ENCODE results near the gene DHX8.
"Not testable (repeated sequence)": the region's sequence is repeated elsewhere in the genome, so short reads cannot be mapped to it uniquely, and the experiment has no call there.

DHX8 gene

DNA sequence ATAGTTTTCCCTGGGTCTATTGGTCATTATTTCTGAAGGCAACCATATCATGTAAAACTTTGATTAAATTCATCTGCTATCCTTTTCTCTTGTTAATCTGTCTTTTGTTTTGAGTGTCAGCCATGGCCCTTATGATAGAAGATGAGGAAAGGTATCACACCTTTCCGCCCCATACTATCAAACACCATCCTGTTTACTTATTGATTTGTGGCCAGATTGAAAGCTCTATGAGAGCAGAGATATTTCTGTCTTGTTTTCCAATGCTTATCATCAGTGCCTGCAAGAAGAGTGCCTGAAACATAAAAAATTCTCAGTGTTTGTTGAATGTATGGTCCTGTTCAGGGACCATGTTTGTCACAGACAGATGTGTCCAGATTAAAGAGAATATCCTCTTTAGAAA is 22.6 kb upstream of the DHX8 start:
- no peak for DNase-seq (ENCODE audit: low read depth in 2 of 2)

DNA sequence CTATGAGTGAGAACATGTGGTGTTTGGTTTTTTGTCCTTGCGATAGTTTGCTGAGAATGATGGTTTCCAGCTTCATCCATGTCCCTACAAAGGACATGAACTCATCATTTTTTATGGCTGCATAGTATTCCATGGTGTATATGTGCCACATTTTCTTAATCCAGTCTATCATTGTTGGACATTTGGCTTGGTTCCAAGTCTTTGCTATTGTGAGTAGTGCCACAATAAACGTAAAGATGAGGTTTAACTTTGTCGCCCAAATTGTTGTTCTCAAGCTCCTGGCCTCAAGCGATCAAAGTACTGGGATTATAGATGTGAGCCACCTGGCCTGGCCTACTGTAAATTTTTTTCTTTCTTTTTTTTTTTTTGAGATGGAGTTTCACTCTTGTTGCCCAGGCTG is 21.2 kb upstream of the DHX8 start:
- not testable (repeated sequence) for DNase-seq (ENCODE audit: low read depth in 2 of 2)

DNA sequence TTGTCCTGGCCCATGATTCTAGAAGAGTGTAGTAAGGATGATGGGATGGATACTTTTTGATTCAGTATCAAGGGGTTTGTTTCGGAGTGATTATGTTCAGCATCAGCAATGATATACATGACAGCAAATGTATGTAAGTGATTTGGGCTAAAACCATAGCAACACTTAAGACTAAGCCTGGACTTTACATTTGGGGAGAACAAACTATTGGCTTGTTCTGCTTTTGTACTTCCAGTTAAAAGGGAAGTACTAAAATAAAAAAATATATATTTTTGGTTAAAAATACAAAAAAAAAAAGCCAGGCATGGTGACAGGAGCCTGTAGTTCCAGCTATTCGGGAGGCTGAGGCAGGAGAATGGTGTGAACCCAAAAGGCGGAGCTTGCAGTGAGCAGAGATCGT is 20.5 kb upstream of the DHX8 start:
- DNase-seq (ENCODE audit: low read depth in 2 of 2) = no peak

DNA sequence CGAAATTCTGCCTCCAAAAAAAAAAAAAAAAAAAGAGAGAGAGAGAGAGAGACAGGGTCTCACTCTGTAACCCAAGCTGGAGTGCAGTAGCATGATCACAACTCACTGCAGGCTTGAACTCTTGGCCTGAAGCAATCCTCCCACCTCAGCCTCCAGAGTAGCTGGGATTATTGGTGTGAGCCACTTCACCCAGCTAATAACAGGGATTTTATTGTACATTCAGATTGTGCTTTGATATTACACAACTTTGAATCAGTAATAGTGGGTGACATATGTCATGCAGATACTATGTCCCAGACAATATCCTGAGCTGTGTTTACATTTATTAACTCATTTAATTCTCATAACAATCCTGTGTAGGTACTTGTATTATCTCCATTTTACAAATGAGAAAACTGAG is 19.7 kb upstream of the DHX8 start:
- DNase-seq (ENCODE audit: low read depth in 2 of 2) = no peak

DNA sequence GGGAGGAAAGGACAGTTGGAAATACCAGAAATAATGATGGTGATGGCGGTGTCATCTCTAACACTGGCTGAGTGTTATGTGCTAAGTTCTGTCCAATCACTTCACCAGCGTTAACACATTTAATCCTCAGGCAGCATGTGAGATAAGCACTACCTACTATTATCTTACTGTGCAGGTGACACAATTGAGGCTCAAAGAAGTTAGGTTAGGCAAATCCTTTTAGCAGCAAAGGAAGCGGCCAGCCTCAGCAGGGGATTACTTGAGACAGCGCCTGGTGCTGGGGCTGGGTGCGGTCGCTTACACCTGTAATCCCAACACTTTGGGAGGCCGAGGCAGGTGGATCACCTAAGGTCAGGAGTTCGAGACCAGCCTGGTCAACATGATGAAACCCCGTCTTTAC is 18.7 kb upstream of the DHX8 start:
- no peak for DNase-seq (ENCODE audit: low read depth in 2 of 2)

DNA sequence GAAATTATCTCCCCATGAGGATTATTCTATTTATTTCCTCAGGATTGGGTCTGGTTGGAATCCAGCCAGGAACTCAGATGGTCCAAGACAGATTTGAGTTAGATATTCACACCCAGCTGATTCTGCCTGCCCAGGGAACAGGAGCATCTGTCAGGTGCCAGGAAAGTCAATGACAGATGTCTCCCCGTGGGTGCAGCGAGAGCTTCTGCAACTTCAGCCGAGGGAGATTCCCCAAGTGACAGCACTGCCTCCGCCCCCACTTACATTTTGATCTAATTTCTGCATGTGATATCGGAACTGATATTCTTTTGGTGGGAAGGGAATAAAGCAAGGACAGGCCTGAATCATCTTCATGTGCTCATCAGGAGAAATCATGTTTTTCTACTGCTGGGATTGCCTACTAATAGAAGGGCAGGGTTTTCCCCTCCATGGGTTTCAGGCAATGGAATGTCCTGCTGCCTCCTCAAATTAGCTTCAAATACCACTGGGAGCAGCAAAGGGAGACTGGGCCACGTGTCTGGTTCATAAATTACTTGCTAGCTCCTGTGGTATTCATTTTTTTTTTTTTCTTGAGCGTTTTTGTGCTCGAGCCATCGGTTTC is 15.7 kb upstream of the DHX8 start:
- no peak for DNase-seq (ENCODE audit: low read depth in 2 of 2)

DNA sequence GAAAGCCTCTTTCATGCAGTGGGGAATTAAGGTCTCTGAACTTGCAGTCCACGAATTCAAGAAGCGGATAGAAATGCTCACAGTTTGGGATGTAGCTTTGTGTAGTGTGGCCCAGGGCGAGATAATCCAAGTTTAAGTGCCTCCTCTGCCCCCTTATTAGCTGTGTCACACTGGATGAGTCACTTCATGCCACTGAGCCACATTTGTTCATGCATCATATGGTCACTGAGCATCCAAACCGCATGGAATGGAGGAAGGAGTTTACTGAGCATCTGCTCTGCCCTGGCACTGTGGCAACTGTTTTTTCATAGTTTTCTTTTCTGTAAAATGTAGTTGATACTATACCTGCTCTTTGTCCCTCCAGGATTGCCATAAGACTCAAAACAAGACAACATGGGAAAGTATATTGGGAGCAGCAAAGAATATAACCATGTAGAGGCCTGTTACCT is 15.1 kb upstream of the DHX8 start:
- DNase-seq (ENCODE audit: low read depth in 2 of 2) = no peak

DNA sequence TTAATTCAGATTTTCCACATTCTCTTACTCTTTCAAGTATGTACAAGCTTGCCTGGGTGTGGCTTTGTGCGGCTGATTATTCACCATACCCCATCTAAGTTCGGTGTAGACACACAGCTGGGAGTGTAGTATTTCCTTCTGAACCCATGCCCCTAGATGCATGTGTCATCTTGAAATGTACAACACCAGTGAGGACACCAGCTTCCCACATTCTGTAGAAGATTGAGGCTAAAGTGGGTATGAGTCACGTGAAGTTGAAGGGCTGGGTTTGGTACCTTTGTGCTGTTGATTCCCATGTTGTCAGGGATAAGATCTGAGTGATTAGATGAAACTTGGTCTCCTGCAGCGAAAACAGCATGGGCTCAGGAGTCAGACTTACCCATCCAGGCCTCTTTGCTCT is 14.6 kb upstream of the DHX8 start:
- DNase-seq (ENCODE audit: low read depth in 2 of 2) = no peak

DNA sequence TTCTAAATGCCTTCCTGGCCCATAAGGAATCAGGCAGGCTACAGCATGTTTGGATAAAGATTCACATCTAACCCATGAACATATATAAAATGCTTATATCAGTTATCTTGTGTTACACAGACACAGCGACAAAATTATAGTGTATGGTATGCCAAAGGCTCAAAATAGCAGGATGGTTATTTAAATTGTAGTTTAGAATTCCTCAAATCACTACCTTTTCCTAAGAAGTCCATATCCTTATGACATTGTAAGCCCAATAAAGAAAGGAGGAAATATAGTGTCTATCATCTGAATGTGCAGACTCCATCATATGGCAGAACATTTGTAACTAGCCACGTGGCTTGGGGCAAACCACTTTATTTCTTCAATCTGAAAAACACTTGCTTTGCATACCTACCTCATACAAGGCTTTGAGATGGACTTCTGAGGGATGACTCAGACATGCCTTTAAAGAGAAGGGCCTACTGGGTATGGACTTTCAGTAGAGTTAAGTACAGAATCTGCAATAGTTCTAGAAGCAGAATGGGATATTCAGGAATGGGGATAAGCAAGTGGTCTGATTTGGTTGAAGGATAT is 12.1 kb upstream of the DHX8 start:
- no peak for DNase-seq (ENCODE audit: low read depth in 2 of 2)

DNA sequence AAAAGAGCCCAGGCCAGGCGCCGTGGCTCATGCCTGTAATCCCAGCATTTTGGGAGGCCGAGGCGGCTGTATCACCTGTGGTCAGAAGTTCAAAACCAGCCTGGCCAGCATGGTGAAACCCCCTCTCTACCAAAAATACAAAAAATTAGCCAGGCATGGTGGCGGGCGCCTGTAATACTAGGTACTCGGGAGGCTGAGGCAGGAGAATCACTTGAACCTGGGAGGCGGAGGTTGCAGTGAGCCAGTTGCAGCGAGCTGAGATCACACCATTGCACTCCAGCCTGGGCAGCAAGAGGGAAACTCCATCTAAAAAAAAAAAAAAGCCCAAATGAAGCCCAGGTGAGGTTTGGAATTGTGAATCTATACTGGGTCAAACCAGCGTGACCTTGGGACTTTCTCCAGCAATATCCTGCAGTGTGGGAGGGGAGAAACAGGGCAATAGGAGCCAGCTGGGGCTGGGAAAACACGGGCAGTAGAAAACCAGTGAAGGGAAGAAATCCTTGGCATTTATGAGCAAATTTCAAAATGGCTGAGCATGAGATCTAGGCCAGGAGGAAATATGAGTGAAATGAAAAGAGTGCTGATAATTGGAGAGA is 8.2 kb upstream of the DHX8 start:
- no peak for DNase-seq (ENCODE audit: low read depth in 2 of 2)

DNA sequence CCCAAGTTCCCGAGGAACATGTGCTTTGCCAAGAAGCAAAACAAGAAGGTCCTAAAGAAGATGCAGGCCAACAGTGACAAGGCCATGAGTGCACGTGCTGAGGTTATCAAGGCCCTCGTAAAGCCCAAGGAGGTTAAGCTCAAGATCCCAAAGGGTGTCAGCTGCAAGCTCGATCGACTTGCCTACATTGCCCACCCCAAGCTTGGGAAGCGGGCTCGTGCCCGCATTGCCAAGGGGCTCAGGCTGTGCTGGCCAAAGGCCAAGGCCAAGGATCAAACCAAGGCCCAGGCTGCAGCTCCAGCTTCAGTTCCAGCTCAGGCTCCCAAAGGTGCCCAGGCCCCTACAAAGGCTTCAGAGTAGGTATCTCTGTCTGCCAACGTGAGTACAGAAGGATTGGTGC is 7.5 kb upstream of the DHX8 start:
- DNase-seq (ENCODE audit: low read depth in 2 of 2) = not testable (repeated sequence)

DNA sequence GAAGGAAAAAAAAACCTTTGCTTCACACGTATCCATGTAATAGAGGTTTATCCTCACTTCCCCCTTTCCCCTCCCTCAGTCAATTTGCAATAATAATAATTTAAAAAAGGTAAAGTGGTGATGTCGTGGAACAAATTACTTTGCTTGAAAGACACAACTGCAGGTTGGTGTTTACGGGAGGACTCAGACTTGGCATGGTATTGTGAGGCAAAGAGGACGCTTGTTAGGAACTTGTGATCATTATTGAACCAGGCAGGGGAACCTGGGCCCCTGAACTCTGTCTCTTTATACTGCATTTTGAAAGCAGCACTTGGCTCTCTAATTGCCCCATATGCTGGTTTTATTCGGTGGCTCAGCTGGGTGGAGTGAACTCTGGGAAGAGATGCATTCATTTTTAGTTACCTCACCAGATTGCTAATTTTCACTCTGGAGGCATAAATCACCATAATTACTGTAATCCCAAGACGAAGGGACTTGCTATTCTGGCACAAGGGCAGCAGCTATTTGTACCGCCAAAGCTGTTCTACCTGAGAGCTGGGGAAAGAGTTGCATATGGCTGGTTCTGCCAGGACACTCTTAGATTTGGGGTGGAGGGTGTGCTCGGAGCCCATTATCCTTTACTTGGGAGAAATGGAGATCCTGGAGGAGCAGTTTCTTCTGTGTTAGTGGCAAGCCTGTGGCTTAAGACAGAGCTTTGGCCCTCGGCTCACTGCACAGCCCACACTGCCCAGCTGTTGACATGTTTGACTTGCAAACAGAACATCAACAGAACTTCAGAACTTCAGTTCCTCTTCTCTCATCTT is 5.7 kb upstream of the DHX8 start:
- DNase-seq (ENCODE audit: low read depth in 2 of 2) = no peak

DNA sequence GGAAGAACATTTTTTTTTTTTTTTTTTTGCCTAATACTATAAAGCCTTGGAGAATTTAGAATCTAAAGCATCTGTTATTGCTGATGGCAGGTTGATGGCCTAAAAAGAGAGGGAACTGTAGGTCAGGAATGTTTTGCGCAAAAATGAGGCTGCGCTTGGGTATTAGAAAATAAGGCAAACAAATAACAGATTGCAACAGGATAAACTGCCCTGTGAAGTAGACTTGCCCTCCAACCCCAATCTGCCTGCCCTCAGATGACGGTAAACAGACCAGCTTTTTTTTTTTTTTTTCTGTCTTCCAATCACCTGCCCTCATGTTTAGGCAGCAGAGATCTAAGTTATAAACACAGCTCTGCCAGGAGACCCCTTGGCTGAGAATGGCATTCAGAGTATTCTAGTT is 3.8 kb upstream of the DHX8 start:
- DNase-seq (ENCODE audit: low read depth in 2 of 2) = no peak

DNA sequence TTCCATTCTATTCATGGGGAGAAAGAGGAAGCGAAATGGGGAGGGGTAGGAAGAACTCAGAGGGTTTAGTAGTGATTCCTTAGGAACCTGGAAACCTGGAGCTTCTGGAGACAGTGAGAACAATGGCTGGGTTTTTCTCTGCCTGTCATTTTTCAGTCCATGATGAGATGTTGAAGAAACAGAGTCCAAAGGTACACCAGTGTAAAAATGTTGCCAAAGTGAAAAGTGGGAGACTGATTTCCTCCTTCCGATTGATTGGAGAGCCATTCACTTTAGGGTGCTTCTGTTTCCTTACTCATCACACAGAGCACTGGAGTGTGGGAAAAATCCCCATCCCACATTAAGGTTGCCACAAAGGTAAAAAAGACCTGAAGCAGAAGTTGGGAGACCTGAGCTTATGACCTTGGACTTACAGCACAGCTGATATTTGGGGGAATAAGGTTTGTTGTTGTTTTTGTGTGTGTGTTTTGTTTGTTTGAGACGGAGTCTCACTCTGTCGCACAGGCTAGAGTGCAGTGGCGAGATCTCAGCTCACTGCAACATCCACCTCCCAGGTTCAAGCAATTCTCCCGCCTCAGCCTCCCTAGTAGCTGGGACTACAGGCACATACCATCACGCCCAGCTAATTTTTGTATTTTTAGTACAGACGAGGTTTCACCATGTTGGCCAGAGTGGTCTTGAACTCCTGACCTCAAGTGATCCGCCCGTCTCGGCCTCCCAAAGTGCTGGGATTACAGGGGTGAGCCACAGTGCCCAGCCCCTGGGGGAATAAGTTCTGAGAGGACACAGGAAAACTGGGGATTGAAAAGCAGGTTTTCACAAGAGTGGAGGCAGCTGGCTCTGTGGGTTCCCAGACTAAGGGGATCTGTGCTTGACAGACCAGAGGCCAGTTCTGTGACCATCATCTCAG is 1.4 kb upstream of the DHX8 start:
- no peak for DNase-seq (ENCODE audit: low read depth in 2 of 2)

DNA sequence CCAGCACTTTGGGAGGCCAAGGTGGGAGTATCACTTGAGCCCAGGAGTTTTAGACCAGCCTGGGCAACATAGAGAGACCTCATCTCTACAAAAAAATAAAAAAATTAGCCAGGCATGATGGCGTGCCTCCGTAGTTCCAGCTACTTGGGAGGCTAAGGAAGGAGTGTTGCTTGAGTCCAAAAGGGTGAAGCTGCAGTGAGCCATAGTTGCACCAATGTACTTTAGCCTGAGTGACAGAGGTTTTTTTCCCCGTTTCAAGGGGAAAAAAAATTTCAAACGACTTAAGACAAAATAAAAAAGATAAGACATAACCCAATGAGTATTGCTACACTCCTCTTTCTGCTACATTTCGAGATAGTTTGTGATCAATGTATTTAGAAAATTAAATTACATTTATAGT is 6.8 kb downstream of the DHX8 start:
- DNase-seq (ENCODE audit: low read depth in 2 of 2) = no peak

DNA sequence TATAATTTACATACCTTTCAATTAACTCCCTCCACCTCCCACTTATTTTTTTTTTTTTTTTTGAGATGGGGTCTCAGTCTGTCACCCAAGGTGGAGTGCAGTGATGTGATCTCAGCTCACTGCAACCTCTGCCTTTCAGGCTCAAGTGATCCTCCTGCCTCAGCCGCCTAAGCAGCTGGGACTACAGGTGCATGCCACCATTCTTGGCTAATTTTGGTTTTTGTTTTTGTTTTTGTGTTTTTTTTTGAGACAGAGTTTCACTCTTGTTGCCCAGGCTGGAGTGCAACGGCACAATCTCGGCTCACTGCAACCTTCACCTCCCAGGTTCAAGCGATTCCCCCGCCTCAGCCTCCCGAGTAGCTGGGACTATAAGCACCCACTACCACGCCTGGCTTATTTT is 25.7 kb downstream of the DHX8 start:
- not testable (repeated sequence) for DNase-seq (ENCODE audit: low read depth in 2 of 2)

DNA sequence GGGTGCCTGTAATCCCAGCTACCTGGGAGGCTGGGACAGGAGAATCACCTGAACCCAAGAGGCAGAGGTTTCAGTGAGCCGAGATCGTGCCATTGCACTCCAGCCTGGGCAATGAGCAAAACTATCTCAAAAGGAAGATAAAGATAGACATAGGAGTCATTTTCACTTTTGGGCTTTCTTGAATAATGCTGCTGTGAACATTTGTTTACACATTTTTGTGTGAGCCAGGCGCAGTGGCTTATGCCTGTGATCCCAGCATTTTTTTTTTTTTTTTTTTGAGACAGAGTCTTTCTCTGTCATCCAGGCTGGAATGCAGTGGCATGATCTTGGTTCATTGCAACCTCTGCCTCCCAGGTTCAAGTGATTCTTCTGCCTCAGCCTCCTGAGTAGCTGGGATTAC is 27.4 kb downstream of the DHX8 start:
- not testable (repeated sequence) for DNase-seq (ENCODE audit: low read depth in 2 of 2)

DNA sequence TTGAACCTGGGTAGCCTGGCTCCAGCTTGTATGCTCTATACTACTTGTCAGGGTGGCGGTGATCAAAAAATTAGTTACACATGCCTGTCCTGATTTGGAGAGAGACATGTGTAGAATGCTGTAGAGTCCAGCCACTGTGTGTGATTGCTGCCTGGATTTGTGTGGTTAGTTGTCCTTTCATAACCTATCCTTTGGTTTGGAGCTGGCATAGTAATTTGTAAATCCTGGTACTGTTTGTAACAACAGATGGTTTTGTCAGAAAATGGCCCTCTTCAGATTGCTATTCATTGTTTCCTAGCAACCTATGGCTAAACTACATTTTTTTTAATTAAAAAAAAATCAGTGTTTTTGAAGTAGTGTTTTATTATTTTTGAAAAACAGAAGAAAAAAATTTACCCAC is 31.9 kb downstream of the DHX8 start:
- DNase-seq (ENCODE audit: low read depth in 2 of 2) = no peak

DNA sequence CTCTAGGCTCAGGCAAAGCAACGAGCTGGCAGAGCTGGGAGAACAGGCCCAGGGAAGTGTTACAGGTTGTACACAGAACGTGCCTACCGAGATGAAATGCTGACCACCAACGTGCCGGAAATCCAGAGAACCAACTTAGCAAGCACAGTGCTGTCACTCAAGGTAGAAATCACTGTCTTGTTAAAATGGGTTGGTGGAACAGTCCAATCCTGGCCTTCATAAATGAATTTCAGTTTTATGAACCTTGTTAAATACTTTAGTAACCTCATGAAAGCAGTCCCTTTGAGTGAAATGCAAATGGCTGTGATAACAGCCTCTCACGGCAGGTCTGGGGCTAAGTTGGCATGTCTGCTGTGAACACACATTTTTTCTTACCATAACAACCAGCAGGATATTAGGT is 33.4 kb downstream of the DHX8 start:
- no peak for DNase-seq (ENCODE audit: low read depth in 2 of 2)

DNA sequence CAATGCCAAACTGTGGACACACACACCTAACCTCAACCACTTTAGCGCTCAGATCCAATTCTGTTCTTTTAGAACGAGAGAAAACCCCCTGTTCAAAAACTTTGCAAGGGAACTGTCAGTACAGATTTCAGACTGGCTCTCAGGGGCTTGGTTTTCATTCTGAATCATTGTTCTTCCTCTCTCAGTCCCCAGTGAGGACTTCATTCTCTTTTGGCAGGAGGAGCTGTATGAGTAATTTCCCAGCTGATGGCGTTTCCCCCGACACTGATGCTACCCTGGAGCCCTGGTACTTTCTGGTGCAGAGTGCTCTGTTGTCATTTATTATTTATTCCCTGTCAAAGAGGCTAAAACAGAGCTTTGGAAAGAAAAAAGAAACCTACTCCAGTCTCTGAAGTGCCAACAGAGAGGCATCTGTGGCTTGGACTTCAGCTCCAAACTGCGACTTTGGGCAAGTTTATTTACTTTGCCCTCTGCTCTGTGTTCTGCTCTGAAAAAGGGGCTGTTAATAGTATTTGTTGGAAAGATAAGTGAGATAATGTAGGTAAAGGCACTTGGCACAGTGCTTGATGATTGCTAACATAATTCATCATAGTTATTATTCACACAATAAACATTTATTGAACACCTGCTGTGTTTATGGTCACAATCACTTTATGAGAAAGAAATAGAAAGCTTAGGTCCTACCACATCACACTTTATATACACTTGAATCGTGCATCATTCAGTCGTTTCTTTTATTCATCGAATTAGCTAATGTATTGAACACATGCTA is 34.0 kb downstream of the DHX8 start:
- DNase-seq (ENCODE audit: low read depth in 2 of 2) = no peak

DNA sequence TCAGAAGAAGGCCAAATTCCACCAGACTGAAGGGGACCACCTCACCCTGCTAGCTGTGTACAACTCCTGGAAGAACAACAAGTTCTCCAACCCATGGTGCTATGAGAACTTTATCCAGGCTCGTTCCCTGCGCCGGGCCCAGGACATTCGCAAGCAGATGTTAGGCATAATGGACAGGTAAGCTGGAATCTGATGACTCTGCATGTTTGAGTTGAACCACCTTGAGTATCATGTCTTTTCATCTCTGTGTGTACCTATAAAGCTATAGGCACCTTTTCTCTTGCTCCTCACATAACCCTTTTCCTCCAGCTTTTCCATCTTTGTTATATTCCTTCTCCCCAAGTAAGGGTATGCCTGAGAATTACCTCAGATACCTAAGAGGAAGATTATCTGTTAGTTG is 37.6 kb downstream of the DHX8 start:
- no peak for DNase-seq (ENCODE audit: low read depth in 2 of 2)

Measured in stimulated activated CD4-positive, alpha-beta T cell treated with anti-CD3 and anti-CD28 coated beads, Interleukin-15, amount 100 ng/mL, for 48 hours (primary cell).